Endothelial cell of umbilical vein (primary cell): Measurements from ENCODE around the gene CA5A. TPM values are rescaled to one million over a fixed set of nuclear protein-coding genes. Genes with fewer than 3 reads are reported as not detected.

Experiments used
- BruUV-seq: library from RNA; stranded (reverse); fragments of 400-500 nt; replicated peaks from 2 replicates; lab custom pipeline; 2021; lab: Mats Ljungman, UMichigan
- CTCF ChIA-PET: fragments of 300-600, 350-600 bp; sonication (Branson Sonifier 250); formaldehyde crosslinking; loops from one replicate; lab custom pipeline; 2021; ENCODE audit warnings: antibody characterized with exemption, inconsistent platforms; lab: Charles Lee
- POLR2A ChIA-PET: fragments of 300-600, 350-600 bp; sonication (Branson Sonifier 250); formaldehyde crosslinking; loops from one replicate; lab custom pipeline; 2021; ENCODE audit warnings: antibody characterized with exemption, inconsistent platforms; lab: Charles Lee
- DNase-seq: peaks from one replicate; pipeline ENCODE4 v3.0.0-alpha.2; 2011; ENCODE audit warnings: low read depth, low spot score
- FAIRE-seq: peaks from 2 replicates; lab custom pipeline; 2011; peaks lifted over from hg19 to GRCh38; lab: Jason Lieb, UNC
- H2AFZ ChIP-seq: 2 replicates; pipeline ENCODE4 v1.6.0; 2012; ENCODE audit warnings: low read depth, low read length, control low read depth, inconsistent platforms
- H3K27ac ChIP-seq: 2 replicates; pipeline ENCODE4 v1.5.1; 2011; ENCODE audit warnings: low read depth, mild to moderate bottlenecking, control low read depth, low read length, moderate library complexity; ENCODE audit not compliant: insufficient read depth
- H3K27me3 ChIP-seq, 2 experiments: 2 replicates each; pipeline versions ENCODE4 v1.6.0 to v1.6.1; 2011; ENCODE audit warnings: low read length in 2 of 2, mixed read lengths in 1 of 2; ENCODE audit not compliant: control insufficient read depth in 2 of 2, insufficient read depth in 2 of 2
- H3K36me3 ChIP-seq, 2 experiments: 2 replicates in 1 of 2; 3 replicates in 1 of 2; pipeline ENCODE4 v1.5.1; 2011; ENCODE audit warnings: low read length in 2 of 2, mild to moderate bottlenecking in 1 of 2, moderate library complexity in 1 of 2; ENCODE audit not compliant: control insufficient read depth in 2 of 2, insufficient read depth in 2 of 2; ENCODE audit errors: extremely low read depth in 1 of 2
- H3K4me1 ChIP-seq: 3 replicates; pipeline ENCODE4 v1.5.1; 2011; ENCODE audit warnings: mild to moderate bottlenecking, low read length; ENCODE audit not compliant: control insufficient read depth, insufficient read depth; ENCODE audit errors: extremely low read depth
- H3K4me2 ChIP-seq: 2 replicates; pipeline ENCODE4 v1.6.1; 2011; ENCODE audit warnings: low read length, control low read depth, mixed read lengths; ENCODE audit not compliant: insufficient read depth
- H3K4me3 ChIP-seq, 3 experiments: fragments of 200-600 bp in 1 of 3; sonication (generic), shearing (Covaris generic) in 1 of 3; replicated peaks in 1 of 3; 2 replicates each; pipeline ENCODE4 v1.5.1; 2011 to 2016; ENCODE audit warnings: control low read depth in 3 of 3, low read length in 3 of 3, mild to moderate bottlenecking in 2 of 3, inconsistent platforms in 1 of 3, low read depth in 1 of 3, moderate library complexity in 1 of 3; ENCODE audit not compliant: insufficient read depth in 1 of 3
- H3K79me2 ChIP-seq: 2 replicates; pipeline ENCODE4 v1.6.0; 2012; ENCODE audit warnings: low read length, inconsistent platforms; ENCODE audit not compliant: control insufficient read depth, insufficient read depth
- H3K9ac ChIP-seq: replicated peaks from 2 replicates; pipeline ENCODE3; 2011; ENCODE audit warnings: low read length, control low read depth; ENCODE audit not compliant: insufficient read depth; ENCODE audit errors: extremely low read depth
- H3K9me1 ChIP-seq: replicated peaks from 3 replicates; pipeline ENCODE4 v1.6.0; 2011; ENCODE audit warnings: mild to moderate bottlenecking, low read length; ENCODE audit not compliant: control insufficient read depth, insufficient read depth; ENCODE audit errors: extremely low read depth
- H3K9me3 ChIP-seq: replicated peaks from 2 replicates; pipeline ENCODE4 v1.5.1; 2012; ENCODE audit warnings: low read length, inconsistent platforms; ENCODE audit not compliant: control insufficient read depth, insufficient read depth
- H4K20me1 ChIP-seq: replicated peaks from 2 replicates; pipeline ENCODE3; 2011; ENCODE audit warnings: mild to moderate bottlenecking, low read length; ENCODE audit not compliant: control insufficient read depth, insufficient read depth; ENCODE audit errors: extremely low read depth
- EZH2 ChIP-seq: IDR thresholded peaks from 2 replicates; pipeline ENCODE4 v1.6.1; 2012; ENCODE audit warnings: borderline replicate concordance, low read depth, mild to moderate bottlenecking, moderate library complexity, low read length, inconsistent platforms; ENCODE audit not compliant: severe bottlenecking
- FOS ChIP-seq: IDR thresholded peaks from 2 replicates; pipeline ENCODE4 v1.6.1; 2011; ENCODE audit warnings: mild to moderate bottlenecking, low read length, moderate library complexity, borderline replicate concordance; ENCODE audit not compliant: insufficient read depth
- JUN ChIP-seq: IDR thresholded peaks from 2 replicates; pipeline ENCODE4 v1.6.1; 2011; ENCODE audit warnings: borderline replicate concordance, low read depth; ENCODE audit not compliant: insufficient read length, insufficient read depth
- POLR2A ChIP-seq: IDR thresholded peaks from 2 replicates; pipeline ENCODE4 v1.6.1; 2012; ENCODE audit warnings: low read depth, mild to moderate bottlenecking, control low read depth, low read length
- dilution Hi-C: fragments of 300-500 bp; cut with MboI; formaldehyde crosslinking; loops from one replicate; pipeline ENCODE4 v1.15.0; 2019; ENCODE audit warnings: low sequenced_read_pairs; ENCODE audit not compliant: extremely low pct_ligation_motif_present
- intact Hi-C: fragments of 100-400 bp; cut with micrococcal nuclease; formaldehyde crosslinking; loops from one replicate; pipeline ENCODE4 v1.10.0; 2022
- polyA plus RNA-seq, 4 experiments: library from polyadenylated mRNA; depleted of rRNA in 3 of 4; stranded (reverse) in 3 of 4; unstranded in 1 of 4; fragments of >200 nt; gene quantifications; 2 replicates each; pipeline versions ENCODE4 v1.2.1 to v1.2.3, GENCODE V29; 2011 to 2012; ENCODE audit warnings: missing spikeins in 1 of 4
- total RNA-seq: library from RNA; stranded (reverse); gene quantifications from 2 replicates; pipeline ENCODE4 v1.2.3, GENCODE V29; 2021
- TF ChIP-seq, protein P1 (sequence below): IDR thresholded peaks from 2 replicates; pipeline ENCODE4 v1.6.1; 2011; ENCODE audit not compliant: insufficient read depth, insufficient read length
- TF ChIP-seq, protein P2 (sequence below), 2 donors: IDR thresholded peaks; 1 replicate in 1 of 2; 2 replicates in 1 of 2; pipeline ENCODE4 v1.5.1; 2011; ENCODE audit warnings: low read length in 2 of 2, mild to moderate bottlenecking in 2 of 2, moderate library complexity in 2 of 2, control low read depth in 1 of 2, inconsistent platforms in 1 of 2, low read depth in 1 of 2; ENCODE audit not compliant: insufficient read depth in 1 of 2; ENCODE audit errors: extremely low read depth in 1 of 2

CA5A gene
- total and polyA plus RNA-seq, 2 donors (not counting 3 experiments of a cell fraction or from before 2014, with no cell fraction given): not detected

DNA sequence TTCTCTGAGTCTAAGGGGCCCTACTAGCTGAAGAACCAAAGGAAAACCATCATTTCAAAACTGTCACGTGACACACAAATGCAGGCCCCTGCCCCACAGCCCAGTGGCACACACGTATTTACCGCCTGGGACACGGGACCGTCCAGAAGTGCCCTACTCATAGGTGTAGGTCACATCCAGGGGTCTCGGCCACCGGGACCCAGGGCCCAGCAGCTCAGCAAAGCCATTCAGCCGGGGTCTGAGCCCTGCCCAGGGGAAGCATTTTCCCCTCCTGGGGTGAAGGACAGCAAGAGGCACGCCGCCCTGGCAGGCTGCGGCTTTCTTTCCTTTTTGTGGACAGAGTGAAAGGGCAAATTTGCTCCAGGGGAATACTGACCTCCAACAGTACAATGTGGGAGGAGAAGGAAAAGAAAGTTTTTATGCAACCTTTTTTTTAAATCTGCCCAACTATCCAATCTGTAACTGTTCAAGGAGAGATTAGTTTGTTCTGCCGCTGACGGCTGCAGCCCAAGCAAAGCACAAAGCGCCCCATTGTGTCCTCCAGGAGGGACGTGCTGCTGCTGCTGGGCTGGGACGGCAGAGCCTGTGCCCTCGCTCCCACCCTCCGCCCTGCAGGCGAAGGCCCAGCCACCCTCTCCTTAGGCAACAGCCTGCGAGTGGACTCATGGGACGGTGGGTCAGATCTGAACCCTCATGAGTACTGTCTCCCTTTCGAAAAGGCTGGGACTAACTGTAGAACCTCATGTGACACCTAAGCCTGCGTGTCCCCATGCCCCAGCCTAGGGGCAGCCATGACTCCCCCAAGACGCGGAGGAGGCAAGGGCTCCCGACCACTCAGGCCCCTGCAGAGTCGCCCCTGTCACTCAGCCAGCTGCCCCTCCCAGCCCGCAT, 88.3 kb downstream of the CA5A start:
- CTCF ChIA-PET: interaction anchor here (2.3 to 3.5 kb wide), 5 partner anchors 11 to 69 kb away, joined by 13 to 108 read pairs (median 26); partner anchors contain the start of gene SLC7A5
- H3K9ac ChIP-seq: no peak overlapping the region
- no peak for FAIRE-seq

DNA sequence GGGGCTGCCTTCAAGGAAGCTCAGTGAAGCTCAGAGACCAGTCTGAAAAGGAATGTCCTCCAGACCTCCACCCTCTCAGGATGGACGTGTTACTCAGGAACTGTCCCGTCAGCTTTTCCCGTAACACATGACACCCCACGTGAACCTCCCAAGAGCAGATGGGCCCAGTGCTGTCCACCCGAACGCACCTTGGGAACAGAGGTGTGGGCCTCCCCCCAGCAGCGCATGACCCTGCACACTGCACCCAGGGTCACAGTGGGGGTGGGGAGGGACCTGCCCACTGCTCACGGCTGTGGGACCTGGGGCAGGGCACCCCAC, 88.9 kb downstream of the CA5A start:
- Histone ChIP-seq H3K9me3 (no peaks in the 10 kb centered on the region), H3K79me2 (peaks cover 80% of the 10 kb centered on the region), H3K27me3 (no peaks in the 10 kb centered on the region), H3K27ac (no peak overlapping the region), H3K9me1 (no peaks in the 10 kb centered on the region), H3K36me3 (peaks cover 0 to 2% of the 10 kb centered on the region in 2 experiments), H3K4me2 (no peak overlapping the region), H3K4me1 (no peaks in the 10 kb centered on the region), H4K20me1 (no peaks in the 10 kb centered on the region), H2AFZ (no peak overlapping the region), H3K9ac (no peak overlapping the region), H3K4me3 (no peak overlapping the region)
- POLR2A ChIA-PET: no interaction called here
- dilution Hi-C loops: no loop called here
- BruUV-seq: no TSS peak
- DNase-seq: no peak
- no peak for FAIRE-seq
- intact Hi-C loops: no loop called here
- TF ChIP-seq FOS (no peak), JUN (no peak), POLR2A (no peak), EZH2 (no peak)
- TF ChIP-seq, protein P1, sequence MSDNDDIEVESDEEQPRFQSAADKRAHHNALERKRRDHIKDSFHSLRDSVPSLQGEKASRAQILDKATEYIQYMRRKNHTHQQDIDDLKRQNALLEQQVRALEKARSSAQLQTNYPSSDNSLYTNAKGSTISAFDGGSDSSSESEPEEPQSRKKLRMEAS: no peak
- TF ChIP-seq, protein P2, sequence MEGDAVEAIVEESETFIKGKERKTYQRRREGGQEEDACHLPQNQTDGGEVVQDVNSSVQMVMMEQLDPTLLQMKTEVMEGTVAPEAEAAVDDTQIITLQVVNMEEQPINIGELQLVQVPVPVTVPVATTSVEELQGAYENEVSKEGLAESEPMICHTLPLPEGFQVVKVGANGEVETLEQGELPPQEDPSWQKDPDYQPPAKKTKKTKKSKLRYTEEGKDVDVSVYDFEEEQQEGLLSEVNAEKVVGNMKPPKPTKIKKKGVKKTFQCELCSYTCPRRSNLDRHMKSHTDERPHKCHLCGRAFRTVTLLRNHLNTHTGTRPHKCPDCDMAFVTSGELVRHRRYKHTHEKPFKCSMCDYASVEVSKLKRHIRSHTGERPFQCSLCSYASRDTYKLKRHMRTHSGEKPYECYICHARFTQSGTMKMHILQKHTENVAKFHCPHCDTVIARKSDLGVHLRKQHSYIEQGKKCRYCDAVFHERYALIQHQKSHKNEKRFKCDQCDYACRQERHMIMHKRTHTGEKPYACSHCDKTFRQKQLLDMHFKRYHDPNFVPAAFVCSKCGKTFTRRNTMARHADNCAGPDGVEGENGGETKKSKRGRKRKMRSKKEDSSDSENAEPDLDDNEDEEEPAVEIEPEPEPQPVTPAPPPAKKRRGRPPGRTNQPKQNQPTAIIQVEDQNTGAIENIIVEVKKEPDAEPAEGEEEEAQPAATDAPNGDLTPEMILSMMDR (IDR thresholded peaks at IDR 0.05; ENCODE audit: extremely low read depth in 1 of 2, insufficient read depth in 1 of 2, low read depth in 1 of 2, low read length in 2 of 2): no peak
- CTCF ChIA-PET: interaction anchor here (2.3 to 3.5 kb wide), 3 partner anchors 11 to 69 kb away, joined by 13 to 26 read pairs (median 16); no protein-coding TSS in a partner anchor

More for the DNA sequence above, 88.3 kb downstream of the CA5A start:
- Histone ChIP-seq H3K4me3 (no peak overlapping the region), H3K27me3 (no peaks in the 10 kb centered on the region), H3K9me1 (no peaks in the 10 kb centered on the region), H3K36me3 (peaks cover 0 to 2% of the 10 kb centered on the region in 2 experiments), H4K20me1 (no peaks in the 10 kb centered on the region), H3K4me1 (no peaks in the 10 kb centered on the region), H2AFZ (no peak overlapping the region), H3K79me2 (peaks cover 80% of the 10 kb centered on the region), H3K9me3 (no peaks in the 10 kb centered on the region), H3K27ac (no peak overlapping the region), H3K4me2 (no peak overlapping the region)
- dilution Hi-C loops (no loop called here), intact Hi-C loops (no loop called here)
- TF ChIP-seq POLR2A: no peak
- POLR2A ChIA-PET: no interaction called here
- DNase-seq: no peak
- no TSS peak for BruUV-seq
